ENCODE measurements around the gene SPATA20. TPM values are rescaled to one million over a fixed set of nuclear protein-coding genes. Genes with fewer than 3 reads are reported as not detected.

The SPATA20 gene
- total RNA-seq, 4 donors from 2014 or later = 42.8 to 65.1 (median 49.4) TPM

DNA sequence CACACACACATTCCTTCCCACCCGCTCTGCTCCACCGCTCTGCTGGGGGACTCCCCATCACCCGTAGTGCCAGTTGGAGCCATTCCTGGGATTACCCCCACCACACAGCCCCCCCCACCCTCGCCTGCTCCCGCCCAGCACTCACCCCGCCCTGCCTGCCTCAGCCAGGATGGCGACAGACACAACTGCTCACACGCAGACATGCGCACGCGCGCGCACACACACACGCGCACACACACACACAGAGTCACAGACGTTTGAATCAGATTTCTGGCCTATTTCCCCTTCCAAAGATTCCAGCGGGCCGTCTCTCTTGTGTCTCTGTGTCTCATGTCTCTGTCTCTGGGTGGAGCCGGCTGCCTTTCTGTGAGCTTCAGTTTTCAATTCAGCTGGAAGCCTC lies 17.9 kb downstream of the SPATA20 start:
- DNase-seq (ENCODE audit: low spot score) (no peak), ATAC-seq (ENCODE audit: low FRiP score) (peak; percentile 43)
- TF ChIP-seq, protein P1, sequence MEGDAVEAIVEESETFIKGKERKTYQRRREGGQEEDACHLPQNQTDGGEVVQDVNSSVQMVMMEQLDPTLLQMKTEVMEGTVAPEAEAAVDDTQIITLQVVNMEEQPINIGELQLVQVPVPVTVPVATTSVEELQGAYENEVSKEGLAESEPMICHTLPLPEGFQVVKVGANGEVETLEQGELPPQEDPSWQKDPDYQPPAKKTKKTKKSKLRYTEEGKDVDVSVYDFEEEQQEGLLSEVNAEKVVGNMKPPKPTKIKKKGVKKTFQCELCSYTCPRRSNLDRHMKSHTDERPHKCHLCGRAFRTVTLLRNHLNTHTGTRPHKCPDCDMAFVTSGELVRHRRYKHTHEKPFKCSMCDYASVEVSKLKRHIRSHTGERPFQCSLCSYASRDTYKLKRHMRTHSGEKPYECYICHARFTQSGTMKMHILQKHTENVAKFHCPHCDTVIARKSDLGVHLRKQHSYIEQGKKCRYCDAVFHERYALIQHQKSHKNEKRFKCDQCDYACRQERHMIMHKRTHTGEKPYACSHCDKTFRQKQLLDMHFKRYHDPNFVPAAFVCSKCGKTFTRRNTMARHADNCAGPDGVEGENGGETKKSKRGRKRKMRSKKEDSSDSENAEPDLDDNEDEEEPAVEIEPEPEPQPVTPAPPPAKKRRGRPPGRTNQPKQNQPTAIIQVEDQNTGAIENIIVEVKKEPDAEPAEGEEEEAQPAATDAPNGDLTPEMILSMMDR (IDR thresholded peaks at IDR 0.05) = no peak

DNA sequence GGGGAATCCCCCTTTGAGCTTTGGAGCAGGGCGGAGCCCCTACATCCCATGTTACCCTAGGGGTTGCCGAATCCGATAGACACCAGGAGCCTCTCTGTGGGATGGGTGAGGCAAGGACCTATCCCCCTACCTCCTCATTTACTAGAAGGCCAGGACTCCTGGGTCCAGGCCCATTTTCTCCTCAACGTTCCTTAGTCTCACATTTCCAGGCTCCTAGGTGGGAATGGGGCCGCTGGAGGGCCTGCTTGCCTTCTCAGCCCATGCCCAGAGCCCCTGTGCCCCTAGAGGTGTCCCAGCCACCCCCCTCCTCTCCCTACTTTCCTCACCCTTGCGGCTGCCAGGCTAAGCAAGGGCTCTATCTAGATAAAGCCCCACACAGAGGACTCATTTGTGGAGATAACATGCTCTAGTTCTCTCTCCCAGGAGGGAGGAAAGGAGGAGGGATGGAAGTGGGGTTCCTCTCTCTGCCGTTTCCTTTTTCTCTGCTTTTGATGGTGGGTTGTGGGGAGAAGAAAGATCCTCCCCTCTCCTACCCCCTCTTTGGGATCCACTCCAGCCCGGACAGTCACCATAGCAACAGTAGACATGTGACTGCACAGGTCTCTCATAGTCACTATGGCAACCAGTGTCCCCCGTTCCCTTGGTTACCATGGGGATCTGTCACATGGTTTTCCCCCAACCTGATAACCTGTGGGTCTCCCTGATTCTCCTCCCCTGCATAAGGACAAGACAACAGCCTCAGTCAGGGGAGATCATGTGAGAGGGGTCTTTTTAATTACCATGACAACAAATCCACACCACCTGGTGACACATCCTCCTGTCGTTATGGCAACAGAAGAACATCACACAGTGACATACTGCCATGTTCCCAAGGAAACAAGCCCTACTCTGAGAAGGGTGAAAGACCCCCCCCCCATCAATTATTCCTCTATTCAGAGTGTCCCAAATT lies 18.7 kb downstream of the SPATA20 start:
- TF ChIP-seq, protein P1 (IDR thresholded peaks at IDR 0.05) = no peak
- no peak for DNase-seq (ENCODE audit: low spot score)
- ATAC-seq (ENCODE audit: low FRiP score) = no peak

DNA sequence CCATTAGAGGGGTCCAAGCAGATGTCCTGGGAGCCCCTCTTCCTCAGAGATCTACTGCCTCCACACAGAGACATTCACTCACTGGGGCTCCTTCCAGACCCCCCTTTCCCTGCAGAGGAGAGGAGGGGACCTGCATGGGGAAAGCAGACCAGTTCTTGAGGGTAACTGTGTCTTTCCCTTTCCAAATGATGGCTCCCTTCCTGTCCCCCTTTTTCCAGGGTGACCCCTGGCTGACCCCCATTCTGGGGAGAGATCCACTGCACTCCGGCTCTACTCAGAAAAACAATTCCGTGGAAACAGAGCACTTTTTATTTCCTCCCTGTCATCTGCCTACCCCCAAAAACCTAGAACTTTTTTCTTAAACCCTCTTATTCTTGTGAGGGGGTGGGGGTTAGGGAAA lies 19.9 kb downstream of the SPATA20 start:
- no peak for ATAC-seq (ENCODE audit: low FRiP score)
- no peak for DNase-seq (ENCODE audit: low spot score)
- TF ChIP-seq, protein P1 (IDR thresholded peaks at IDR 0.05) = no peak

DNA sequence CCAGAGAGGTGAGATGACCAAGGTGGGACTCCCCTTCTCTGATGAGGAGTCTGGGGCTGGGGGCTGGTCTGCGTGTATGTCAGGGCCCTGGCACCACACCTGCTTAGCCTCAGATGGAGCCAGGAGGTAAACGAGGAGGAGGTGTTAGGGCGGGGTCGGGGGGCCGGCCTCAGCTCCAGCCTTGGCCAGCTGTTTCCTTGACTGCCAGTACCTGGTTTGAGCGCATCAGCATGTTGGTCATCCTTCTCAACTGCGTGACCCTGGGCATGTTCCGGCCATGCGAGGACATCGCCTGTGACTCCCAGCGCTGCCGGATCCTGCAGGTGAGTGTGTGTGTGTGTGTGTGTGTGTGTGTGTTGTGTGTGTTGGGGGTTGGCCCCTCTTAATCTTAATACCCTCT lies 21.7 kb downstream of the SPATA20 start:
- DNase-seq (ENCODE audit: low spot score) (no peak), ATAC-seq (ENCODE audit: low FRiP score) (no peak)
- TF ChIP-seq, protein P1 (IDR thresholded peaks at IDR 0.05) = no peak

DNA sequence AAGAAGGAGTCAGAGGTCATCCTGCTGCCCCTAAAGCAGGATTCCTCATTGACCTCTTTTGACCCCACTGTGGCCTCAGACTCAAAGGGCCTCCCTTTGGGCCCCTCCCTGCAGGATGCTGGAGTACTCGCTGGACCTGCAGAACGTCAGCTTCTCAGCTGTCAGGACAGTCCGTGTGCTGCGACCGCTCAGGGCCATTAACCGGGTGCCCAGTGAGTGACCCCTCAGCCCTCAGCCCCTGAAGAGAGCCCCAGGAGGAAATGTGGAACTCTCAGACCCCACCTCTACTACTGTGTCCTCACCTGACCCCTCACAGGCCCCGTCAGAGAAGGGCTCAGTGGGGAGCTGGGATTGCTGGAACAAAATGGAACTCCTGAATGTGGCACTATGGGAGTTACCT lies 22.6 kb downstream of the SPATA20 start:
- TF ChIP-seq, protein P1 (IDR thresholded peaks at IDR 0.05) = no peak
- DNase-seq (ENCODE audit: low spot score) (no peak), ATAC-seq (ENCODE audit: low FRiP score) (no peak)

DNA sequence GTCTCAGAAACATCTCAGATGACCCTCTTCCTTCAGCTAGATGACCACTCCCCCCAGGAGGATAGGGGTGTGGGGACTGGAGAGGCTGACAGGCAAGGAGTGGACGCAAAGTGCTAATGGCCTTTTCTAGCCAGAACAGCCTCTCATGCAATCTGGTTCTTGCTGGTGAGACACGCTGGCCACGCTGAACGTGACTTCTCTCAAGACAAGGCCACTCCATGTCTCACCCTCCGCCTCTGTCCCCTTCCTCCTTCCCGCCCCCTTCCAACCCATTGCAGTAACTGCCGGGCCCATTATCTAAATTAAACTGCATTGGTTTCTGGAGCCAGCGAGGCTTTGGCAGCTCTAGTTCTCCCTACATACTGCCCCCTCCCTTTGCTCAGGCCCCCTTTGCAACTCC lies 23.1 kb downstream of the SPATA20 start:
- TF ChIP-seq, protein P1 (IDR thresholded peaks at IDR 0.05) = no peak
- ATAC-seq (ENCODE audit: low FRiP score) = no peak
- no peak for DNase-seq (ENCODE audit: low spot score)

DNA sequence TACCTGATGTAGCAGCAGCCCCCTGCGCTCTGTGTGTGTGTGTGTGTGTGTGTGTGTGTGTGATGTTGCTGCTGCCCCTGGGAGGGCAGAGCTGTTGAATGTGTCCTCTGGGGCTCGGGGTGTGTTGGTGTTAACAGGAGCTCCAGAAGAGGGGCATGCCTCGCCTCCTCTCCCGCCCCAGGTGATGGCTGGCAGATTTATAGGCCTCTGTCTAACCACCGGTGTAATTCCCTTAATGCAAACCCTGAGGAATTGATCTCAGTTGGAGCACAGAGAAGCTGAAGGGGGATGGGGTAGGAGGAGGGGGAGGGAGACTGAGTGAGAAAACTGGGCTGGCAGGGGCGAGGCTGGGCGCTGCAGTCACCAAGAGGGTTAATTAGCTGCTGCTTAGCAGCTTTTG lies 23.6 kb downstream of the SPATA20 start:
- ATAC-seq (ENCODE audit: low FRiP score) (no peak), DNase-seq (ENCODE audit: low spot score) (no peak)
- TF ChIP-seq, protein P1 (IDR thresholded peaks at IDR 0.05) = no peak
